ENCODE results near the gene HLA-DRB5.

- TF ChIP-seq CTCF (conservative IDR thresholded peaks at IDR 0.05; ENCODE audit: low read depth, low read length): no peak
- no peak for TF ChIP-seq RFX5 (IDR thresholded peaks at IDR 0.05; ENCODE audit: low read depth, low read length)
- no peak for TF ChIP-seq USF2 (IDR thresholded peaks at IDR 0.05; ENCODE audit: low read depth, low read length)
- no peak for TF ChIP-seq BHLHE40 (IDR thresholded peaks at IDR 0.05; ENCODE audit: low read depth, low read length)
- no peak for TF ChIP-seq POLR2A (IDR thresholded peaks at IDR 0.05; ENCODE audit: low read depth, low read length)
- TF ChIP-seq RAD21 (IDR thresholded peaks at IDR 0.05; ENCODE audit: low read length): no peak
- no peak for TF ChIP-seq MAFK (IDR thresholded peaks at IDR 0.05; ENCODE audit: low read depth, low read length)
- no peak for TF ChIP-seq CEBPB (IDR thresholded peaks at IDR 0.05; ENCODE audit: low read depth, low read length)
- TF ChIP-seq SMC3 (IDR thresholded peaks at IDR 0.05; ENCODE audit: low read depth, low read length): no peak
- no peak for TF ChIP-seq RCOR1 (IDR thresholded peaks at IDR 0.05; ENCODE audit: insufficient replicate concordance, low read length)
- no peak for TF ChIP-seq MAZ (IDR thresholded peaks at IDR 0.05; ENCODE audit: borderline replicate concordance, low read depth, low read length)
- TF ChIP-seq MXI1 (IDR thresholded peaks at IDR 0.05; ENCODE audit: borderline replicate concordance, low read depth, low read length): no peak
Observed at GRCh38 chr6:32519910-32520258, 10.2 kb downstream of the HLA-DRB5 start.

All from IMR-90 (cell line).